Calu3 (cell line): ENCODE data around the gene GRIFIN. TPM values are rescaled to one million over a fixed set of nuclear protein-coding genes. Genes with fewer than 3 reads are reported as not detected.
A peak's percentile ranks its signal among the peaks of the same experiment; 100 is the strongest.

Experiments used
- BruUV-seq: library from RNA; stranded (reverse); fragments of 400-500 nt; replicated peaks from 2 replicates; lab custom pipeline; 2021; lab: Mats Ljungman, UMichigan
- CTCF ChIA-PET: fragments of 300-600 bp; sonication (Branson Sonifier 250); formaldehyde crosslinking; loops from one replicate; lab custom pipeline; 2022; ENCODE audit warnings: antibody characterized with exemption; lab: Charles Lee
- DNase-seq: peaks from one replicate; pipeline ENCODE4 v3.0.0; 2022
- H3K27ac Mint-ChIP-seq: one replicate; pipeline ENCODE4 v1.8.0; 2022; ENCODE audit warnings: mixed read lengths; ENCODE audit not compliant: unreplicated experiment
- H3K27me3 Mint-ChIP-seq: one replicate; pipeline ENCODE4 v1.8.0; 2022; ENCODE audit warnings: mixed read lengths; ENCODE audit not compliant: unreplicated experiment
- H3K36me3 Mint-ChIP-seq: one replicate; pipeline ENCODE4 v1.8.0; 2022; ENCODE audit warnings: mild to moderate bottlenecking, moderate library complexity, mixed read lengths; ENCODE audit not compliant: insufficient read depth, unreplicated experiment
- H3K4me1 Mint-ChIP-seq: one replicate; pipeline ENCODE4 v1.8.0; 2022; ENCODE audit warnings: mild to moderate bottlenecking, low read depth, mixed read lengths; ENCODE audit not compliant: unreplicated experiment
- H3K4me3 Mint-ChIP-seq: one replicate; pipeline ENCODE4 v1.8.0; 2022; ENCODE audit warnings: mild to moderate bottlenecking, low read depth, moderate library complexity, mixed read lengths; ENCODE audit not compliant: unreplicated experiment
- H3K9me3 Mint-ChIP-seq: one replicate; pipeline ENCODE4 v1.8.0; 2022; ENCODE audit warnings: low read depth, mixed read lengths; ENCODE audit not compliant: unreplicated experiment
- intact Hi-C: fragments of 100-400 bp; cut with micrococcal nuclease; formaldehyde crosslinking; loops from one replicate; pipeline ENCODE4 v1.10.0; 2022; ENCODE audit not compliant: unreplicated experiment
- total RNA-seq: library from RNA; stranded (reverse); gene quantifications from 2 replicates; pipeline ENCODE4 v1.2.3, GENCODE V29; 2022
- TF ChIP-seq, protein P1 (sequence below): fragments of 200-600 bp; IDR thresholded peaks from one replicate; pipeline ENCODE4 v1.8.0; 2022; ENCODE audit warnings: antibody characterized with exemption; ENCODE audit not compliant: unreplicated experiment

The GRIFIN gene
- total RNA-seq, 1 experiment from 2014 or later: not detected

DNA sequence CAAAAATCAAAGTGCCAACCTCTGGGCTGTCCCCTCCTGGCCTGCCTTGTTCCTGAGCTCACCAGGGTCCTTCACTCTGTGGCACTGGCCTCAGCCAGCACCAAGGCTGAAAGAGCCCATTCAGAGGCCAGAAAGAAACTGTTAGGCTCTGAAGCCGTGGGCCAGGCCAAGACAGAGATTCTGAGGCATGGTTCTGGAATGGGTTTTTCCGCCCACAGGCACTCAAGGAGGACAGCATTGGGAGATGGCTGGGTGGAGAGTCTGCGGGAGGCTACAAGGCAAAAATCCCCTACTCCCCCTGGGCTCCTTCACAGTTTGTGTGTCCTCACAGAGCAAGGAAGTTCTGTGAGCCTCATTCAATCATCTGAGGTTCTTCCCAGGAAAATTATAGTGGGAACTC, 31.7 kb downstream of the GRIFIN start:
- CTCF ChIA-PET: no interaction called here
- no peaks in the 10 kb centered on the region for H3K27me3 Mint-ChIP-seq
- no peak overlapping the region for H3K4me3 Mint-ChIP-seq
- H3K9me3 Mint-ChIP-seq: no peaks in the 10 kb centered on the region
- peaks cover 21% of the 10 kb centered on the region for H3K36me3 Mint-ChIP-seq
- intact Hi-C loops: no loop called here
- no peak overlapping the region for H3K27ac Mint-ChIP-seq
- DNase-seq: no peak
- TF ChIP-seq, protein P1, sequence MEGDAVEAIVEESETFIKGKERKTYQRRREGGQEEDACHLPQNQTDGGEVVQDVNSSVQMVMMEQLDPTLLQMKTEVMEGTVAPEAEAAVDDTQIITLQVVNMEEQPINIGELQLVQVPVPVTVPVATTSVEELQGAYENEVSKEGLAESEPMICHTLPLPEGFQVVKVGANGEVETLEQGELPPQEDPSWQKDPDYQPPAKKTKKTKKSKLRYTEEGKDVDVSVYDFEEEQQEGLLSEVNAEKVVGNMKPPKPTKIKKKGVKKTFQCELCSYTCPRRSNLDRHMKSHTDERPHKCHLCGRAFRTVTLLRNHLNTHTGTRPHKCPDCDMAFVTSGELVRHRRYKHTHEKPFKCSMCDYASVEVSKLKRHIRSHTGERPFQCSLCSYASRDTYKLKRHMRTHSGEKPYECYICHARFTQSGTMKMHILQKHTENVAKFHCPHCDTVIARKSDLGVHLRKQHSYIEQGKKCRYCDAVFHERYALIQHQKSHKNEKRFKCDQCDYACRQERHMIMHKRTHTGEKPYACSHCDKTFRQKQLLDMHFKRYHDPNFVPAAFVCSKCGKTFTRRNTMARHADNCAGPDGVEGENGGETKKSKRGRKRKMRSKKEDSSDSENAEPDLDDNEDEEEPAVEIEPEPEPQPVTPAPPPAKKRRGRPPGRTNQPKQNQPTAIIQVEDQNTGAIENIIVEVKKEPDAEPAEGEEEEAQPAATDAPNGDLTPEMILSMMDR: no peak
- H3K4me1 Mint-ChIP-seq: peaks cover 17% of the 10 kb centered on the region
- BruUV-seq: no TSS peak

DNA sequence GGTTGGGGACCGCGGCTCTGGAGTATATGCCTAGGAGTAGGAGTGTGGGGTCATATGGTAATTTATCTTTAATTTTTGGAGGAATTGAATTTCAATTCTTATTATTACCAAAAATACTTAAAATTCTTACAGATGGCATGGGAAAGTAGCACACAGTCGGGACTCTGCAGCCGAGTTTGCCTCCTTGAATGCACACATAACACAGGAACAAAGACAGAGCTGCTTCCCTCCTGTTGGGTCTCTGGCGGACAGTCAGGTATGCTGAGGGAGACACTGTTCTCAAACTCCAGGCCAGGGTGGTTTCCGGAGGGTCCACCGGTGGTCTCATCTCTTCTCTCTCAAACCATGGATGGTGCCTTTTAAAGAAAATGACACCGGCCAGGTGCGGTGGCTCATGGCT, 32.7 kb downstream of the GRIFIN start:
- CTCF ChIA-PET: no interaction called here
- no peak overlapping the region for H3K4me3 Mint-ChIP-seq
- DNase-seq: no peak
- H3K27ac Mint-ChIP-seq: no peak overlapping the region
- intact Hi-C loops: no loop called here
- peaks cover 17% of the 10 kb centered on the region for H3K4me1 Mint-ChIP-seq
- no TSS peak for BruUV-seq
- H3K9me3 Mint-ChIP-seq: no peaks in the 10 kb centered on the region
- H3K27me3 Mint-ChIP-seq: no peaks in the 10 kb centered on the region
- TF ChIP-seq, protein P1: no peak
- peaks cover 18% of the 10 kb centered on the region for H3K36me3 Mint-ChIP-seq

DNA sequence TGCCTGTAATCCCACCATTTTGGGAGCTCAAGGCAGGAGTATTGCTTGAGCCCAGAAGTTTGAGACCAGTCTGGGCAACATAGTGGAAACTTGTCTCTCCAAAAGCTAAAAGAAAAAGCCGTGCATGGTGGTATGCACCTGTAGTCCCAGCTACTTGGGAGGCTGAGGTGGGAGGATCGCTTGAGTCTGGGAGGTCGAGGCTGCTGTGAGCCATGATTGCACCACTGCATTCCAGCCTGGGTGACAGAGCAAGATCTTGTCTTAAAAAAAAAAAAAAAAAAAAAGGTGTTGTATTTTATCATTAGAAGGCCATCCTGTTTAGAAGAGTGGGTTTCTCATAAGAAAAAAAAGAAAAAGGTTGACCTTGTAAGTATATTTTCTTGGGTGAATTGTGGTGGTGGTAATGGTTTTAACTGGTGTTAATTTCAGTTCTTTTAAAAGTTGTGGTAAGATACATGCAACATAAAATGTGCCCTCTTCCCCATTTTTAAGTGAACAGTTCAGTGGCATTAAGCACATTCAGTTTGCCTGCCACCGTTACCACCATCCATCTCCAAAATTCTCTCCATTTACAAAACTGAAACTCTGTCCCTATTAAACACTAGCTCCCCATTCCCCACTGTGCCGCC, 34.7 kb downstream of the GRIFIN start:
- CTCF ChIA-PET: interaction anchor here (0.5 to 2.4 kb wide), 3 partner anchors 10 to 94 kb away, joined by 4 to 12 read pairs (median 4); no protein-coding TSS in a partner anchor
- intact Hi-C loops: no loop called here
- no TSS peak for BruUV-seq

DNA sequence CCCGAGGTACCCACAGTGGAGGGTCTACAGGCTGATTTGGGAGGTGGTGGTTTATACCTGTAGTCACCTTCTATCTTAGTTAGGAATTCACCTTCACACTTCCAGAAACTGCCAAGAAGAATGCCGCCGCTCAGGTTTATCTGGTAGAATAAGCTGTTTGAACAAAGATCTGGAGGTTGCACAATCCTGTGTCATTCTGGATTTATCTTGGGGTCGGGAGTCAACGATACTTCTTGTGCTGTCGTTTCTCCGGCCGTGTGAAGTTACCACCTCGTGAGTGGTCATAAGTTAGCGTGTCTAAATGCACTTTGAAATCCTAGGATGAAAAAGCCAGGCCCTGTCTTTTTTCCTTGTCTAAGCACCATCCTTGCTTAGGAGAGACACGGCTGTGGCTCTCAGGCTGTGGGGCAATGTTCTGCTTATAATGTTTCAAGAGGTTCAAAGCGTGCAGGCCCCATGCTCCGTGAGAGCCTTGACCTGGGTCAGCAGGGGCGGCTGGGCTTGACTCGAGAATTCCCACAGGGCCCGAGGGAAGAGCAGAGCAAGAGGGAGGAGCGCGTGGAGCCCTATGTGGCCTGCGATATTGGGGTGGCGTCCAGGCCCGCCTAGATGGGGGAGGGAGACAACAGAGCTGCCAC, 35.5 kb downstream of the GRIFIN start:
- BruUV-seq: no TSS peak
- H3K27me3 Mint-ChIP-seq: no peaks in the 10 kb centered on the region
- no peak overlapping the region for H3K27ac Mint-ChIP-seq
- no peaks in the 10 kb centered on the region for H3K9me3 Mint-ChIP-seq
- TF ChIP-seq, protein P1: no peak
- H3K4me1 Mint-ChIP-seq: peaks cover 17% of the 10 kb centered on the region
- intact Hi-C loops: no loop called here
- DNase-seq: peak; percentile 75
- CTCF ChIA-PET: interaction anchor here (1.0 to 2.4 kb wide), 3 partner anchors 11 to 41 kb away, joined by 4 to 12 read pairs (median 4); no protein-coding TSS in a partner anchor
- peaks cover 11% of the 10 kb centered on the region for H3K36me3 Mint-ChIP-seq
- H3K4me3 Mint-ChIP-seq: peak overlapping the region; percentile 14

More for the DNA sequence above, 34.7 kb downstream of the GRIFIN start:
- Mint-ChIP-seq H3K4me3 (no peak overlapping the region), H3K36me3 (peaks cover 18% of the 10 kb centered on the region), H3K4me1 (peaks cover 17% of the 10 kb centered on the region), H3K27me3 (no peaks in the 10 kb centered on the region), H3K9me3 (no peaks in the 10 kb centered on the region), H3K27ac (no peak overlapping the region)
- DNase-seq: no peak
- TF ChIP-seq, protein P1: no peak
